Bronchial epithelial cell (primary cell): ENCODE measurements around the gene ERN2. TPM values are rescaled to one million over a fixed set of nuclear protein-coding genes. Genes with fewer than 3 reads are reported as not detected.

Experiments used
- DNase-seq: peaks from one replicate; pipeline ENCODE4 v3.0.0-alpha.2; 2010; ENCODE audit warnings: low read depth
- FAIRE-seq: peaks from 2 replicates; lab custom pipeline; 2011; peaks lifted over from hg19 to GRCh38; lab: Jason Lieb, UNC
- H3K27me3 ChIP-seq: 2 replicates; pipeline ENCODE4 v1.5.1; 2011; ENCODE audit warnings: low read length; ENCODE audit not compliant: control insufficient read depth, insufficient read depth
- H3K36me3 ChIP-seq: 2 replicates; pipeline ENCODE4 v1.5.1; 2011; ENCODE audit warnings: low read length; ENCODE audit not compliant: control insufficient read depth, insufficient read depth
- H3K4me3 ChIP-seq: 2 replicates; pipeline ENCODE4 v1.5.1; 2011; ENCODE audit warnings: mild to moderate bottlenecking, low read depth, low read length, control low read depth
- total RNA-seq: library from RNA; depleted of rRNA; stranded (reverse); fragments of >200 nt; gene quantifications from 2 replicates; pipeline ENCODE4 v1.2.1, GENCODE V29; 2014
- TF ChIP-seq, protein P1 (sequence below): IDR thresholded peaks from 2 replicates; pipeline ENCODE4 v1.5.1; 2011; ENCODE audit warnings: mild to moderate bottlenecking, moderate library complexity, low read length, control low read depth, inconsistent platforms; ENCODE audit not compliant: insufficient read depth, severe bottlenecking

ERN2 gene
- total RNA-seq, 1 donor from 2014 or later, result 0.26 TPM

DNA sequence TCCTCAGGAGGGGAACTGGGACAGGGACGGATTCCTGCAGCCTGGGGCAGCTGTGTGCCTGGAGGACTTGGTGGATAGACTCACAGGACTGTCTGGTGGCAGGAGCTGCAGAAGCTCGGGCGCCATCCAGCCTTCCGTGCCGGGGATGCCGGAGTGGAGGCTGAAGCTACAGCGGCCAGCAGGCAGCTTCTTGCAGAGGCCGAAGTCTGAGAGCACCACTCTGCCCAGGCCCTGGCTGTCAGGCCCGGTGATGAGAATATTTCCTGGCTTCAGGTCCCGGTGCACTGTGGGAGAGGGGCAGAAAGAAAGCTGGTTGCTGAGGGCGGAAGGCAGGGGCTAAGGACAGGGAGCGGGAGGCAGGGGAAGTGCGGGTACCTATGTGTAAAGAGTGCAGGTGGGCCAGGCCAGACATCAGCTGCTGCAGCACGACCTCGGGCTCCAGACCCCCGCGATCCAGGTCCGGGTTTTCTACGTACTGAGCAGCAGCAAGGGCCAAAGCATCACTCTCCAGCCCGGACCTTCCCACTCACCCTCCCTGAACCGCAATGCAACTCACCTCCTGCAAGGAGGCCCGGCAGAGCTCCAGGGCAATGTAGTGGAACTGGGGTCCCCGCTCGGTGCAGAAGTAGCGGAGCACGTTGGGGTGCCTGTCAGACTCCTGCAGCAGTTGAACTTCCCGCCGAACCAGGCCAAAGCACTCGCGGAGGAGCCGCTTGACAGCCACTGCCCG lies 18.2 kb downstream of the ERN2 start:
- Histone ChIP-seq H3K27me3 (no peaks in the 10 kb centered on the region), H3K4me3 (no peak overlapping the region), H3K36me3 (peaks cover 8% of the 10 kb centered on the region)
- DNase-seq, result no peak
- TF ChIP-seq, protein P1, sequence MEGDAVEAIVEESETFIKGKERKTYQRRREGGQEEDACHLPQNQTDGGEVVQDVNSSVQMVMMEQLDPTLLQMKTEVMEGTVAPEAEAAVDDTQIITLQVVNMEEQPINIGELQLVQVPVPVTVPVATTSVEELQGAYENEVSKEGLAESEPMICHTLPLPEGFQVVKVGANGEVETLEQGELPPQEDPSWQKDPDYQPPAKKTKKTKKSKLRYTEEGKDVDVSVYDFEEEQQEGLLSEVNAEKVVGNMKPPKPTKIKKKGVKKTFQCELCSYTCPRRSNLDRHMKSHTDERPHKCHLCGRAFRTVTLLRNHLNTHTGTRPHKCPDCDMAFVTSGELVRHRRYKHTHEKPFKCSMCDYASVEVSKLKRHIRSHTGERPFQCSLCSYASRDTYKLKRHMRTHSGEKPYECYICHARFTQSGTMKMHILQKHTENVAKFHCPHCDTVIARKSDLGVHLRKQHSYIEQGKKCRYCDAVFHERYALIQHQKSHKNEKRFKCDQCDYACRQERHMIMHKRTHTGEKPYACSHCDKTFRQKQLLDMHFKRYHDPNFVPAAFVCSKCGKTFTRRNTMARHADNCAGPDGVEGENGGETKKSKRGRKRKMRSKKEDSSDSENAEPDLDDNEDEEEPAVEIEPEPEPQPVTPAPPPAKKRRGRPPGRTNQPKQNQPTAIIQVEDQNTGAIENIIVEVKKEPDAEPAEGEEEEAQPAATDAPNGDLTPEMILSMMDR, result no peak
- no peak for FAIRE-seq

DNA sequence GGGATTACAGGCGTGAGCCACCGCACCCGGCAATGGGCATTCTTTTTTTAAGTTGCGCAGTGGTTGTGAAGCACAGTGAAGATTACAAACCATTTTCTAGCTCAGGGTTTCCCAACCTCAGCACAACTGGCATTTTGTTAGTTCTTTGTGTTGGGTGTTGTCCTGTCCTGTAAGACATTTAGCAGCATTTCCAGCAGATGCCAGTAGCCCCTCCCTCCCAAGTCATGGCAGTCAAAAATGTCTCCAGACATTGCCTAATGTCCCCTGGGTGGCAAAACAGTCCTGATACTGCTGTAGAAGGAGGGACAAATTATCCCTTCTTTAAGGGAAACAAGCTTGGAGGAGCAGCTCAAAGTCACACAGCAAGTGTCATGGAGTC lies 18.8 kb downstream of the ERN2 start:
- TF ChIP-seq, protein P1, result no peak
- no peak overlapping the region for H3K4me3 ChIP-seq

DNA sequence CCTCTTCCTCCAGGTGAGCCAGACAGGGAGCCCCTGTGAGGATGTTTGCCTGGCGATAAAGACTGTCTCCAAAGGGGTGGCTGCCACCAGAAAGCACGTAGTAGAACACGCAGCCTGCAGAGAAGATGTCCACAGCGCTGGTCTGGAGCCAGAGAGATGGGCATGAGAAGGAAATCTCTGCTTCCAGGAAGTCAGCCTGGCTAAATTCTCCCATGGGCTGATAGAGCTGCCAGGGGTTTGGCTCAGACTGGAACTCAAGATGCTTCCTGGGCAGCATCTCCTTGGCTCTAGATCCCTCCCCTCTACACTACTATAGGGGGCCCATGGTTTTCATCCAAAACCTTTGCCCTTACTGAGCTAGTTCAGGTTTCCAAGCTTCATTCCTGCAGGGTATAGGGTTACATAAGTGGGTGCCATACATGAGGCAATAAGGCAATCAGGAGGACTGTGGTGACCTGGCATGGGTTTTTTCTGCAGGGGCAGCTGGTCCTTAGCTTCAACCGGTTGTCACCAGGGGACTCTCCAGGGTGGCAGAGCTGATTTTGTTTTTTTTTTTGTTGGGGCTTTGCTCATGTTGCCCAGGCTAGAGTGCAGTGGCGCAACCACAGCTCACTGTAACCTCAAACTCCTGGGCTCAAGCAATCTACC lies 20.7 kb downstream of the ERN2 start:
- FAIRE-seq (no peak), DNase-seq (no peak)
- H3K27me3 ChIP-seq, result no peaks in the 10 kb centered on the region
- H3K4me3 ChIP-seq, result no peak overlapping the region
- H3K36me3 ChIP-seq, result peaks cover 23% of the 10 kb centered on the region
- TF ChIP-seq, protein P1, result no peak

More for the DNA sequence above, 18.8 kb downstream of the ERN2 start:
- Histone ChIP-seq H3K27me3 (no peaks in the 10 kb centered on the region), H3K36me3 (peaks cover 12% of the 10 kb centered on the region)
- DNase-seq (no peak), FAIRE-seq (no peak)

DNA sequence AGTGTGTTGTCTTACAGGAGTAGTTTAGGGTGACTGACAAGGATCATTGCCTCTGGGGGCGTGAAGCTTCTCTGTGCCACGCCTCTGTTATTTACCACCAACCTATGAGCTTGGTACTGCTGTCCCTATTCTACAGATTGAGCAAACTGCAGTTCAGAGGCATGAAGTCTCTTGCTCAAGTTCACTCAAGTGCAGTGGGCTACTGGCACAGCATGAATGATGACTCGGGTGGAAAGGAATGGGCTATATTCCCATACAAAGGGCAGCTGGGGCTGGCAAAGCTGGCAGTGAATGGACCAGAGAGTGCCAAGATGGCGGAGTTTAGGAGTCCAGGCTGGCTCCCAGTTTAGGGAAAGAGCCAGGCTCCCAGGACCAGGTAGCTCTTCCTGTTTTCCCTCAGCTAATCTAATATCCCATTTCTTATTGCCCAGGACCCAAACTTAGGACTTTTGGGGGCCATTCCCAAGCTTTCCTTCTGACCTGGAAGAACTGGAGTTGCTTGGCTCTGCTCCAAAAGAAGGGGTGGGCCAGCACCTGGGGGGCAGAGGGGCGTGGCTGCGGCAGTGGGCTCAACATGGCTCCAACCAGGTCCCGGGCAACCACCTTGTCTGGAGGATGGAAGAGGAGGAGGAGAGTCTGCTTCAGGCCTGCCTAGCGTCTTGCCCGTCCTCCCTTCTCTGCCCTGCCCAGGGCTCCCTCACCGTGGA lies 21.4 kb downstream of the ERN2 start:
- TF ChIP-seq, protein P1, result no peak
- Histone ChIP-seq H3K27me3 (no peaks in the 10 kb centered on the region), H3K4me3 (no peak overlapping the region), H3K36me3 (peaks cover 26% of the 10 kb centered on the region)
- DNase-seq, result peak; percentile 34
- FAIRE-seq, result no peak

DNA sequence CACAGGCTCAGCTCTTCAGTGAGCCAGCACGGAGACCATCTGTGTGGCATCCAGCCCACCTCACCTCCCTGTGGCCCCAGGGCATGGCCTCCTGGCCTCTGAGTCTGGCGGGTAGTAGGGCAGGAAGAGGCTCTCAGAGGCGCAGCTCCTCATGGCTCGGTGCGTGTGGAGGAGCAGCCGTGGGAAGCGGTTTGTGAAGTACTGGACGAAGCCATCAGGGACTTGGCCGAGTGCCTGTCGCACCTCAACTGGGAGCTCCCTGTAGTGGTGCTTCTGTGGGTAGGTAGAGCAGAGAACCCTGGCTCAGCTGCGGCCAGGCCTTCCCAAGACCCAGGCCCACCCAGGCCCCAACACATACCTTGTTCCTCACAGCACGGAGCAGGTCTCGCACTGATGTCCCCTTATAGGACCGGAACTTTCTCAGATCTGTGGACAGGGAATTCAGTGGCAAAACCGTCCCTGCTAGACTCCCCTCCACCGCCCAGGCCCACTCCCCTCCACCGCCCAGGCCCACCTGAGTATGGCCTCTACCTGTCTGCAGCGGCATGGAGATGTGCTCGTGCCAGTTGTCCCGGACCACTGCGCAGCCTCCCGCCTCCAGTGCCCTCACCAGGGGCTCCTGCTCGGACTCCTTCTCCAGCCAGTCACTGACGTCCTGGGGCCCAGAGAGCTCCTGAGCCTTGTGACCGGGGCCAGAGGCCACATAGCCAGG lies 22.1 kb downstream of the ERN2 start:
- no peak overlapping the region for H3K4me3 ChIP-seq
- TF ChIP-seq, protein P1, result no peak
- H3K27me3 ChIP-seq, result no peaks in the 10 kb centered on the region
- H3K36me3 ChIP-seq, result peaks cover 26% of the 10 kb centered on the region
- no peak for FAIRE-seq
- no peak for DNase-seq
